ENCODE data around the gene NPAS3. TPM values are rescaled to one million over a fixed set of nuclear protein-coding genes. Genes with fewer than 3 reads are reported as not detected.

NPAS3 gene
- total and polyA plus RNA-seq, 8 donors, result 0.23 to 2.8 (median 1.4) TPM

GRCh38 chr14:33541171-33541570 is 602.5 kb downstream of the NPAS3 start:
- WGBS, 2 donors, result 89% methylated on average over 2 of the region's 2 CpGs
- Histone ChIP-seq H3K36me3 (no peaks in the 10 kb centered on the region), H3K4me1 (no peaks in the 10 kb centered on the region), H3K27ac (no peak overlapping the region), H3K9me3 (no peaks in the 10 kb centered on the region), H3K4me3 (no peak overlapping the region), H3K27me3 (no peaks in the 10 kb centered on the region)
- no peak for ATAC-seq
- no peak for TF ChIP-seq CTCF (IDR thresholded peaks at IDR 0.05)
- no peak for DNase-seq
- no peak for FAIRE-seq
- intact Hi-C loops (cut with DNase I), result no loop called here

- WGBS, 2 donors, result 63 to 66% methylated on average over 11 of the region's 11 CpGs
- ATAC-seq, result peak in 1 of 4 donors; percentile 51
Measured at GRCh38 chr14:33542338-33543287, 603.9 kb downstream of the NPAS3 start.

GRCh38 chr14:33545696-33546095 is 607.0 kb downstream of the NPAS3 start:
- intact Hi-C loops (cut with DNase I), result no loop called here
- no peak overlapping the region for H3K4me3 ChIP-seq
- no peaks in the 10 kb centered on the region for H3K36me3 ChIP-seq
- no peak for FAIRE-seq
- H3K27ac ChIP-seq, result no peak overlapping the region
- ATAC-seq, result no peak
- TF ChIP-seq CTCF (IDR thresholded peaks at IDR 0.05), result no peak
- no peaks in the 10 kb centered on the region for H3K9me3 ChIP-seq
- DNase-seq, result no peak
- WGBS, 2 donors, result 90 to 96% methylated on average over 2 of the region's 2 CpGs
- H3K4me1 ChIP-seq, result no peaks in the 10 kb centered on the region
- H3K27me3 ChIP-seq, result no peaks in the 10 kb centered on the region

More at GRCh38 chr14:33542338-33543287, 603.9 kb downstream of the NPAS3 start:
- no peak for FAIRE-seq
- DNase-seq, result no peak
- H3K36me3 ChIP-seq, result no peaks in the 10 kb centered on the region
- H3K9me3 ChIP-seq, result no peaks in the 10 kb centered on the region
- no peaks in the 10 kb centered on the region for H3K27me3 ChIP-seq
- no peaks in the 10 kb centered on the region for H3K4me1 ChIP-seq
- no peak overlapping the region for H3K27ac ChIP-seq
- H3K4me3 ChIP-seq, result no peak overlapping the region
- TF ChIP-seq CTCF (IDR thresholded peaks at IDR 0.05), result no peak
- intact Hi-C loops (cut with DNase I), result no loop called here

- intact Hi-C loops (cut with DNase I), result no loop called here
- no peak for TF ChIP-seq CTCF (IDR thresholded peaks at IDR 0.05)
- Histone ChIP-seq H3K27me3 (no peaks in the 10 kb centered on the region), H3K9me3 (no peaks in the 10 kb centered on the region), H3K36me3 (no peaks in the 10 kb centered on the region), H3K4me3 (no peak overlapping the region), H3K4me1 (no peaks in the 10 kb centered on the region), H3K27ac (no peak overlapping the region)
- FAIRE-seq (no peak), ATAC-seq (no peak), DNase-seq (no peak)
- 23 to 24% methylated on average over 1 of the region's 1 CpG for WGBS, 2 donors
Measured at GRCh38 chr14:33548606-33549005, 609.9 kb downstream of the NPAS3 start.

GRCh38 chr14:33551963-33552362 is 613.3 kb downstream of the NPAS3 start:
- ATAC-seq (no peak), FAIRE-seq (no peak), DNase-seq (no peak)
- no peak for TF ChIP-seq CTCF (IDR thresholded peaks at IDR 0.05)
- no peak overlapping the region for H3K4me3 ChIP-seq
- no peak overlapping the region for H3K27ac ChIP-seq
- WGBS, 2 donors, result 32 to 51% methylated on average over 3 of the region's 3 CpGs
- no peaks in the 10 kb centered on the region for H3K4me1 ChIP-seq
- H3K27me3 ChIP-seq, result no peaks in the 10 kb centered on the region
- H3K36me3 ChIP-seq, result no peaks in the 10 kb centered on the region
- intact Hi-C loops (cut with DNase I), result no loop called here
- H3K9me3 ChIP-seq, result no peaks in the 10 kb centered on the region

Data from pancreas (tissue), 10 donors.